ENCODE results near the gene CD300LF.

The CD300LF gene

GRCh38 chr17:74739227-74739831, 26.6 kb upstream of the CD300LF start:
- no peaks in the 10 kb centered on the region for H3K9me3 ChIP-seq (ENCODE audit: control insufficient read depth, low read length)
- no peaks in the 10 kb centered on the region for H3K4me1 ChIP-seq
- no peak overlapping the region for H3K4me3 ChIP-seq (ENCODE audit: low read depth, low read length)
- no peaks in the 10 kb centered on the region for H3K36me3 ChIP-seq (ENCODE audit: control insufficient read depth, insufficient read depth, low read length)
- TF ChIP-seq, protein P1, sequence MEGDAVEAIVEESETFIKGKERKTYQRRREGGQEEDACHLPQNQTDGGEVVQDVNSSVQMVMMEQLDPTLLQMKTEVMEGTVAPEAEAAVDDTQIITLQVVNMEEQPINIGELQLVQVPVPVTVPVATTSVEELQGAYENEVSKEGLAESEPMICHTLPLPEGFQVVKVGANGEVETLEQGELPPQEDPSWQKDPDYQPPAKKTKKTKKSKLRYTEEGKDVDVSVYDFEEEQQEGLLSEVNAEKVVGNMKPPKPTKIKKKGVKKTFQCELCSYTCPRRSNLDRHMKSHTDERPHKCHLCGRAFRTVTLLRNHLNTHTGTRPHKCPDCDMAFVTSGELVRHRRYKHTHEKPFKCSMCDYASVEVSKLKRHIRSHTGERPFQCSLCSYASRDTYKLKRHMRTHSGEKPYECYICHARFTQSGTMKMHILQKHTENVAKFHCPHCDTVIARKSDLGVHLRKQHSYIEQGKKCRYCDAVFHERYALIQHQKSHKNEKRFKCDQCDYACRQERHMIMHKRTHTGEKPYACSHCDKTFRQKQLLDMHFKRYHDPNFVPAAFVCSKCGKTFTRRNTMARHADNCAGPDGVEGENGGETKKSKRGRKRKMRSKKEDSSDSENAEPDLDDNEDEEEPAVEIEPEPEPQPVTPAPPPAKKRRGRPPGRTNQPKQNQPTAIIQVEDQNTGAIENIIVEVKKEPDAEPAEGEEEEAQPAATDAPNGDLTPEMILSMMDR (IDR thresholded peaks at IDR 0.05), result no peak
- H3K27ac ChIP-seq, result no peak overlapping the region
- H3K9ac ChIP-seq, result no peak overlapping the region
- H3K4me2 ChIP-seq (ENCODE audit: low read length), result no peak overlapping the region
- H2AFZ ChIP-seq, result no peak overlapping the region
- no peaks in the 10 kb centered on the region for H3K79me2 ChIP-seq
- peaks cover 5% of the 10 kb centered on the region for H3K27me3 ChIP-seq (ENCODE audit: control insufficient read depth, insufficient read depth, low read length)

- Histone ChIP-seq H3K4me3 (ENCODE audit: low read depth, low read length) (no peak overlapping the region), H3K9ac (no peak overlapping the region), H3K9me3 (ENCODE audit: control insufficient read depth, low read length) (no peaks in the 10 kb centered on the region), H3K4me2 (ENCODE audit: low read length) (no peak overlapping the region), H3K36me3 (ENCODE audit: control insufficient read depth, insufficient read depth, low read length) (no peaks in the 10 kb centered on the region), H3K27me3 (ENCODE audit: control insufficient read depth, insufficient read depth, low read length) (peaks cover 5% of the 10 kb centered on the region), H3K4me1 (no peaks in the 10 kb centered on the region), H3K27ac (no peak overlapping the region), H2AFZ (no peak overlapping the region), H3K79me2 (no peaks in the 10 kb centered on the region)
- TF ChIP-seq, protein P1 (IDR thresholded peaks at IDR 0.05), result no peak
These were observed 25.6 kb upstream of the CD300LF start for GRCh38 chr17:74738051-74738996.

DNA sequence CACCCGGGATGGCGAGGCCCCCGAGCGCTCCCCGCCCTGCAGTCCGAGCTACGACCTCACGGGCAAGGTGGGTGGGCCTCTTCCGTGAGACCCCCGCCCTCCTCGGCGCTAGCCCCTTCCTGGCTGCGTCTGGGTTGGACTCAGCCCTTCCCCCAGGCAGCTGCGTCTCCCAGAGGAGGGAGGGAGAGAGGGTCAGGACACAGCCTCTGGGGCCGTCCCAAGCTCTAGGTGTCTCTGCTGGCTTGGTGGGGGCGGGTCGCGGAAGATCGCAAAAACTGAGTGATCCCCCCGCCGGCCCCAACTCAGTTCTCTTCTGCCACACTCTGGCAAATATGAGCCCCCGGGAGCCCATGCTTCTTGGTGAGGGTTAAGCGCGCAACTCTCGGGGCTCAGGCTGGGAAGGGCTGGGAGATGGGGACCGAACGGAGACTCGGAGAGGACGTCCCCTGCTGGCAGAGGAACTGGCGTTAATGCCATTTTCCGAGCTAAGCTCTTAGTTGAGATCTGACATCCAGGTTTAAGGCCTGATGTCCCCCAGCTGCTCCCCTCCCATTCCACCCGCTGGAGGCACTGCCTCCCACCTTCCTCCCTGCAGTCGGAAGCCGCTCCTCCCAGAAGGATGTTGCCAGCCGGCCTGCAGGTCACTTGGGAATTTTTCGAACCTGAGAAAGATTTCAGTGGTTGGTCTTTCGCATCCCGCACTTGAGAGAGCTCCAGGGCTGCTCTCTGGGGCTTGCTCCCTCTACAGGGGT, 24.8 kb upstream of the CD300LF start:
- Histone ChIP-seq H3K79me2 (no peaks in the 10 kb centered on the region), H3K27ac (no peak overlapping the region), H2AFZ (no peak overlapping the region), H3K36me3 (ENCODE audit: control insufficient read depth, insufficient read depth, low read length) (no peaks in the 10 kb centered on the region), H3K9ac (no peak overlapping the region), H3K4me1 (no peaks in the 10 kb centered on the region), H3K27me3 (ENCODE audit: control insufficient read depth, insufficient read depth, low read length) (peaks cover 5% of the 10 kb centered on the region), H3K4me3 (ENCODE audit: low read depth, low read length) (no peak overlapping the region), H3K9me3 (ENCODE audit: control insufficient read depth, low read length) (no peaks in the 10 kb centered on the region), H3K4me2 (ENCODE audit: low read length) (no peak overlapping the region)
- TF ChIP-seq, protein P1 (IDR thresholded peaks at IDR 0.05), result peak; percentile 30

GRCh38 chr17:74736513-74737298, 24.0 kb upstream of the CD300LF start, which contains the start of gene RAB37:
Gene RAB37 (plus strand): TSS chr17:74737256. CDS start chr17:74737273, 17 bp downstream.
- Histone ChIP-seq H3K4me3 (ENCODE audit: low read depth, low read length) (peak within 1 kb of the TSS; percentile 2), H3K9ac (no peak within 1 kb of the TSS), H3K27me3 (ENCODE audit: control insufficient read depth, insufficient read depth, low read length) (peaks cover 5% of the 10 kb centered on the region), H3K9me3 (ENCODE audit: control insufficient read depth, low read length) (no peaks in the 10 kb centered on the region), H3K36me3 (ENCODE audit: control insufficient read depth, insufficient read depth, low read length) (no peaks in the 10 kb centered on the region), H3K4me2 (ENCODE audit: low read length) (peak within 1 kb of the TSS; percentile 53), H2AFZ (peak within 1 kb of the TSS; percentile 25), H3K79me2 (no peaks in the 10 kb centered on the region), H3K4me1 (no peaks in the 10 kb centered on the region), H3K27ac (no peak within 1 kb of the TSS)
- TF ChIP-seq, protein P1 (IDR thresholded peaks at IDR 0.05), result no peak

Data from parathyroid adenoma (tissue), 2 donors.